HepG2 (cell line): ENCODE measurements around the gene CPN1. TPM values are rescaled to one million over a fixed set of nuclear protein-coding genes. Genes with fewer than 3 reads are reported as not detected.

Experiments used
- ATAC-seq: fragments of 200-7000 bp; cut with Tn5 transposase; 3 replicates; pipeline ENCODE4 v1.9.1; 2020; ENCODE audit warnings: mild to moderate bottlenecking, moderate library complexity
- BruUV-seq: library from RNA; stranded (reverse); fragments of 400-500 nt; replicated peaks from 2 replicates; lab custom pipeline; 2021; lab: Mats Ljungman, UMichigan
- CTCF ChIA-PET: fragments of 300-600 bp; formaldehyde crosslinking; extraction: SDS; loops from one replicate; lab custom pipeline; 2021; ENCODE audit warnings: low total read pairs, inconsistent platforms, low intra/inter-chr PET ratio; lab: Yijun Ruan, JAX
- POLR2A ChIA-PET: fragments of 350-600 bp; sonication (Branson Sonifier 250); formaldehyde crosslinking; loops from one replicate; lab custom pipeline; 2020; ENCODE audit warnings: antibody characterized with exemption, inconsistent platforms; lab: Yijun Ruan, JAX
- DNase-seq: peaks from one replicate; pipeline ENCODE4 v3.0.0-alpha.2; 2015; ENCODE audit warnings: low spot score
- FAIRE-seq: peaks from 3 replicates; lab custom pipeline; 2011; peaks lifted over from hg19 to GRCh38; lab: Jason Lieb, UNC
- H2AFZ ChIP-seq: one replicate; pipeline ENCODE4 v1.6.1; 2011; ENCODE audit warnings: low read length, inconsistent platforms
- H3K27ac ChIP-seq: fragments of 300-600 bp; 3 replicates; pipeline ENCODE4 v1.8.0; 2011; ENCODE audit warnings: mixed run types, mild to moderate bottlenecking, mixed read lengths, low read length, inconsistent platforms; ENCODE audit not compliant: insufficient read depth; ENCODE audit errors: extremely low read length
- H3K27me3 ChIP-seq, 2 experiments: fragments of 200-600 bp in 1 of 2; 2 replicates in 1 of 2; 3 replicates in 1 of 2; pipeline versions ENCODE4 v1.6.0 to v1.8.0; 2011; ENCODE audit warnings: low read length in 2 of 2, mild to moderate bottlenecking in 2 of 2, moderate library complexity in 2 of 2, inconsistent platforms in 1 of 2; ENCODE audit not compliant: insufficient read depth in 2 of 2, control insufficient read depth in 1 of 2
- H3K36me3 ChIP-seq, 2 experiments: fragments of 200-600 bp in 1 of 2; replicated peaks in 1 of 2; 2 replicates in 1 of 2; 3 replicates in 1 of 2; pipeline versions ENCODE4 v1.5.1 to v1.8.0; 2011; ENCODE audit warnings: low read length in 2 of 2, inconsistent platforms in 1 of 2; ENCODE audit not compliant: insufficient read depth in 2 of 2, control insufficient read depth in 1 of 2
- H3K4me1 ChIP-seq: 2 replicates; pipeline ENCODE4 v1.5.1; 2012; ENCODE audit warnings: low read length, inconsistent platforms; ENCODE audit not compliant: insufficient read depth
- H3K4me2 ChIP-seq: 2 replicates; pipeline ENCODE4 v1.6.0; 2011; ENCODE audit warnings: low read depth, low read length, inconsistent platforms
- H3K4me3 ChIP-seq, 3 experiments: fragments of 200-600 bp in 1 of 3; sonication (generic), shearing (Covaris generic) in 1 of 3; replicated peaks in 1 of 3; 2 replicates each; pipeline ENCODE4 v1.5.1; 2011 to 2016; ENCODE audit warnings: low read length in 3 of 3, inconsistent platforms in 2 of 3, low read depth in 2 of 3, mild to moderate bottlenecking in 2 of 3, control low read depth in 1 of 3, mixed read lengths in 1 of 3; ENCODE audit not compliant: insufficient read depth in 1 of 3
- H3K79me2 ChIP-seq: one replicate; pipeline ENCODE4 v1.6.1; 2011; ENCODE audit warnings: low read length, inconsistent platforms; ENCODE audit not compliant: insufficient read depth
- H3K9ac ChIP-seq: 2 replicates; pipeline ENCODE4 v1.6.0; 2011; ENCODE audit warnings: mild to moderate bottlenecking, low read depth, low read length, inconsistent platforms; ENCODE audit not compliant: insufficient read depth
- H3K9me3 ChIP-seq: 2 replicates; pipeline ENCODE4 v1.5.1; 2012; ENCODE audit warnings: mild to moderate bottlenecking, low read length
- H4K20me1 ChIP-seq: 2 replicates; pipeline ENCODE4 v1.6.0; 2011; ENCODE audit warnings: inconsistent platforms, mild to moderate bottlenecking, low read length, moderate library complexity; ENCODE audit not compliant: insufficient read depth
- ATF6 ChIP-seq: sonication (generic); formaldehyde crosslinking; conservative IDR thresholded peaks from 2 replicates; pipeline ENCODE4 v1.4.0; 2020; ENCODE audit warnings: missing genetic modification reagents
- IKZF5 ChIP-seq: IDR thresholded peaks from 2 replicates; pipeline ENCODE4 v1.6.1; 2018; ENCODE audit warnings: missing genetic modification reagents, mild to moderate bottlenecking, missing compliant biosample characterization
- JARID2 ChIP-seq: sonication (generic); formaldehyde crosslinking; IDR thresholded peaks from 2 replicates; pipeline ENCODE4 v1.8.1; 2023; ENCODE audit warnings: missing genetic modification reagents, inconsistent platforms; ENCODE audit not compliant: insufficient replicate concordance
- MXD1 ChIP-seq: sonication (generic); formaldehyde crosslinking; IDR thresholded peaks from 2 replicates; pipeline ENCODE4 v1.4.0; 2020; ENCODE audit warnings: mild to moderate bottlenecking, missing genetic modification reagents
- NFIB ChIP-seq: sonication (generic); formaldehyde crosslinking; IDR thresholded peaks from 2 replicates; pipeline ENCODE4 v1.9.0; 2021; ENCODE audit warnings: missing genetic modification reagents, mild to moderate bottlenecking, borderline replicate concordance
- ZNF274 ChIP-seq: sonication (generic); formaldehyde crosslinking; IDR thresholded peaks from 2 replicates; pipeline ENCODE4 v1.5.1; 2020; ENCODE audit warnings: mild to moderate bottlenecking, missing genetic modification reagents
- ZNF460 ChIP-seq: sonication (generic); formaldehyde crosslinking; IDR thresholded peaks from 2 replicates; pipeline ENCODE4 v1.5.1; 2020; ENCODE audit warnings: missing genetic modification reagents, mild to moderate bottlenecking, borderline replicate concordance
- ZNF570 ChIP-seq: sonication (generic); formaldehyde crosslinking; IDR thresholded peaks from 2 replicates; pipeline ENCODE4 v1.4.0; 2020; ENCODE audit warnings: mild to moderate bottlenecking, missing genetic modification reagents, borderline replicate concordance
- ZNF670 ChIP-seq: sonication (generic); formaldehyde crosslinking; IDR thresholded peaks from 2 replicates; pipeline ENCODE4 v1.8.0; 2022; ENCODE audit warnings: mild to moderate bottlenecking, missing genetic modification reagents, borderline replicate concordance
- ZNF792 ChIP-seq: IDR thresholded peaks from 2 replicates; pipeline ENCODE4 v1.6.1; 2016
- WGBS: methylation state at CpG from one replicate; pipeline ENCODE4 v1.1.6; 2017; ENCODE audit warnings: low lambda C conversion rate; 5-methylcytosine and 5-hydroxymethylcytosine counted together
- in situ Hi-C: cut with HindIII; loops from 2 replicates; pipeline ENCODE4 v1.10.0; 2017; ENCODE audit warnings: low pct_unique_long_range_greater_than_20kb; ENCODE audit not compliant: extremely low pct_ligation_motif_present
- intact Hi-C: fragments of 100-400 bp; cut with micrococcal nuclease; formaldehyde crosslinking; loops from one replicate; pipeline ENCODE4 v1.10.0; 2022; ENCODE audit not compliant: unreplicated experiment
- polyA plus RNA-seq, 8 experiments: library from polyadenylated mRNA; depleted of rRNA in 3 of 8; stranded (reverse) in 7 of 8; unstranded in 1 of 8; fragments of >200 nt; fragmentation: Illumina TruSeq in 4 of 8; extraction: Trizol in 4 of 8; gene quantifications; 2 replicates each; pipeline versions ENCODE4 v1.2.1 to v1.2.3, GENCODE V29; 2011 to 2016; ENCODE audit warnings: low read depth in 4 of 8, missing spikeins in 1 of 8, mixed read lengths in 1 of 8; ENCODE audit not compliant: insufficient read depth in 1 of 8
- total RNA-seq, 5 experiments: library from RNA; depleted of rRNA; stranded (reverse); fragments of >200 nt; fragmentation: Illumina TruSeq; extraction: Trizol; gene quantifications; 2 replicates each; pipeline ENCODE4 v1.2.3, GENCODE V29; 2016; ENCODE audit warnings: low read depth in 1 of 5
- TF ChIP-seq, protein P1 (sequence below): sonication (generic); formaldehyde crosslinking; IDR thresholded peaks from 2 replicates; pipeline ENCODE4 v1.5.0; 2020; ENCODE audit warnings: mild to moderate bottlenecking, missing genetic modification reagents
- TF ChIP-seq, protein P2 (sequence below): sonication (generic); formaldehyde crosslinking; IDR thresholded peaks from 2 replicates; pipeline ENCODE4 v1.4.0; 2020; ENCODE audit warnings: missing genetic modification reagents

CPN1 gene
- total and polyA plus RNA-seq, 2 of the 13 experiments (the other 11 are each of a cell fraction or from before 2014, with no cell fraction given) = 17.3 to 35.1 TPM

GRCh38 chr10:100037758-100038315 is 43.8 kb downstream of the CPN1 start:
- no peaks in the 10 kb centered on the region for H3K9me3 ChIP-seq
- no peaks in the 10 kb centered on the region for H3K27me3 ChIP-seq
- peaks cover 40% of the 10 kb centered on the region for H3K4me1 ChIP-seq
- intact Hi-C loops (no loop called here), in situ Hi-C loops (no loop called here)
- peak overlapping the region; percentile 45; the same call in 1 of the 2 replicates for H3K9ac ChIP-seq
- no peaks in the 10 kb centered on the region for H3K79me2 ChIP-seq
- no peaks in the 10 kb centered on the region for H4K20me1 ChIP-seq
- DNase-seq (no peak), FAIRE-seq (no peak), ATAC-seq (no peak)
- peak overlapping the region in 1 of 3 experiments; percentile 36; a peak in 1 of 6 replicates for H3K4me3 ChIP-seq
- CTCF ChIA-PET = interaction anchor here (0.6 kb wide), 1 partner anchor 9 kb away, joined by 3 read pairs; no protein-coding TSS in a partner anchor
- H2AFZ ChIP-seq = no peak overlapping the region
- H3K4me2 ChIP-seq = peak overlapping the region; percentile 64
- H3K36me3 ChIP-seq = 0 out of 5 replicates have a peak, but pooled peaks cover 2 to 9% of the 10 kb centered on the region in 2 experiments
- H3K27ac ChIP-seq = peak overlapping the region; percentile 87
- 71% methylated on average over 5 of the region's 5 CpGs for WGBS
- POLR2A ChIA-PET = interaction anchor here (0.7 to 1.6 kb wide), 12 partner anchors 13 to 418 kb away, joined by 3 to 7 read pairs (median 3); partner anchors contain the start of genes DNMBP and SLC25A28
- BruUV-seq = no TSS peak
- TF ChIP-seq, protein P1, sequence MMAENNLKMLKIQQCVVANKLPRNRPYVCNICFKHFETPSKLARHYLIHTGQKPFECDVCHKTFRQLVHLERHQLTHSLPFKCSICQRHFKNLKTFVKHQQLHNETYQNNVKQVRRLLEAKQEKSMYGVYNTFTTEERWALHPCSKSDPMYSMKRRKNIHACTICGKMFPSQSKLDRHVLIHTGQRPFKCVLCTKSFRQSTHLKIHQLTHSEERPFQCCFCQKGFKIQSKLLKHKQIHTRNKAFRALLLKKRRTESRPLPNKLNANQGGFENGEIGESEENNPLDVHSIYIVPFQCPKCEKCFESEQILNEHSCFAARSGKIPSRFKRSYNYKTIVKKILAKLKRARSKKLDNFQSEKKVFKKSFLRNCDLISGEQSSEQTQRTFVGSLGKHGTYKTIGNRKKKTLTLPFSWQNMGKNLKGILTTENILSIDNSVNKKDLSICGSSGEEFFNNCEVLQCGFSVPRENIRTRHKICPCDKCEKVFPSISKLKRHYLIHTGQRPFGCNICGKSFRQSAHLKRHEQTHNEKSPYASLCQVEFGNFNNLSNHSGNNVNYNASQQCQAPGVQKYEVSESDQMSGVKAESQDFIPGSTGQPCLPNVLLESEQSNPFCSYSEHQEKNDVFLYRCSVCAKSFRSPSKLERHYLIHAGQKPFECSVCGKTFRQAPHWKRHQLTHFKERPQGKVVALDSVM (CRISPR knock-in tag) = peak; percentile 79
- no peak for TF ChIP-seq IKZF5
- no peak for TF ChIP-seq ZNF670 (CRISPR knock-in tag)
- no peak for TF ChIP-seq MXD1 (CRISPR knock-in tag)
- no peak for TF ChIP-seq ATF6 (CRISPR knock-in tag)
- no peak for TF ChIP-seq JARID2 (CRISPR knock-in tag)
- TF ChIP-seq, protein P2, sequence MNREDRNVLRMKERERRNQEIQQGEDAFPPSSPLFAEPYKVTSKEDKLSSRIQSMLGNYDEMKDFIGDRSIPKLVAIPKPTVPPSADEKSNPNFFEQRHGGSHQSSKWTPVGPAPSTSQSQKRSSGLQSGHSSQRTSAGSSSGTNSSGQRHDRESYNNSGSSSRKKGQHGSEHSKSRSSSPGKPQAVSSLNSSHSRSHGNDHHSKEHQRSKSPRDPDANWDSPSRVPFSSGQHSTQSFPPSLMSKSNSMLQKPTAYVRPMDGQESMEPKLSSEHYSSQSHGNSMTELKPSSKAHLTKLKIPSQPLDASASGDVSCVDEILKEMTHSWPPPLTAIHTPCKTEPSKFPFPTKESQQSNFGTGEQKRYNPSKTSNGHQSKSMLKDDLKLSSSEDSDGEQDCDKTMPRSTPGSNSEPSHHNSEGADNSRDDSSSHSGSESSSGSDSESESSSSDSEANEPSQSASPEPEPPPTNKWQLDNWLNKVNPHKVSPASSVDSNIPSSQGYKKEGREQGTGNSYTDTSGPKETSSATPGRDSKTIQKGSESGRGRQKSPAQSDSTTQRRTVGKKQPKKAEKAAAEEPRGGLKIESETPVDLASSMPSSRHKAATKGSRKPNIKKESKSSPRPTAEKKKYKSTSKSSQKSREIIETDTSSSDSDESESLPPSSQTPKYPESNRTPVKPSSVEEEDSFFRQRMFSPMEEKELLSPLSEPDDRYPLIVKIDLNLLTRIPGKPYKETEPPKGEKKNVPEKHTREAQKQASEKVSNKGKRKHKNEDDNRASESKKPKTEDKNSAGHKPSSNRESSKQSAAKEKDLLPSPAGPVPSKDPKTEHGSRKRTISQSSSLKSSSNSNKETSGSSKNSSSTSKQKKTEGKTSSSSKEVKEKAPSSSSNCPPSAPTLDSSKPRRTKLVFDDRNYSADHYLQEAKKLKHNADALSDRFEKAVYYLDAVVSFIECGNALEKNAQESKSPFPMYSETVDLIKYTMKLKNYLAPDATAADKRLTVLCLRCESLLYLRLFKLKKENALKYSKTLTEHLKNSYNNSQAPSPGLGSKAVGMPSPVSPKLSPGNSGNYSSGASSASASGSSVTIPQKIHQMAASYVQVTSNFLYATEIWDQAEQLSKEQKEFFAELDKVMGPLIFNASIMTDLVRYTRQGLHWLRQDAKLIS (CRISPR knock-in tag) = no peak
- TF ChIP-seq ZNF274 (CRISPR knock-in tag) = no peak
- TF ChIP-seq NFIB (CRISPR knock-in tag) = no peak
- TF ChIP-seq ZNF792 (CRISPR knock-in tag) = no peak
- TF ChIP-seq ZNF570 (CRISPR knock-in tag) = no peak
- peak; percentile 73; the same call in 1 of the 2 replicates for TF ChIP-seq ZNF460
